SU-DHL-6 (cell line): ENCODE results near the gene PAX5.

Experiments
- H2AFZ ChIP-seq: fragments of 200-600 bp; sonication (generic); 2 replicates; pipeline ENCODE4 v1.6.1; 2014; ENCODE audit warnings: low read depth, mild to moderate bottlenecking, moderate library complexity, mixed read lengths, antibody characterized with exemption, low read length; ENCODE audit not compliant: severe bottlenecking
- H3F3A ChIP-seq: fragments of 200-600 bp; shearing (Covaris generic); 2 replicates; pipeline ENCODE4 v1.6.0; 2016; ENCODE audit warnings: antibody characterized with exemption, mild to moderate bottlenecking; ENCODE audit not compliant: insufficient read depth
- H3K27ac ChIP-seq: fragments of 200-600 bp; sonication (generic); 2 replicates; pipeline ENCODE4 v1.5.1; 2016; ENCODE audit warnings: low read depth, mild to moderate bottlenecking, low read length, moderate library complexity, mixed read lengths
- H3K27me3 ChIP-seq: fragments of 200-600 bp; sonication (generic), shearing (Covaris generic); 2 replicates; pipeline ENCODE4 v1.6.0; 2014; ENCODE audit warnings: mild to moderate bottlenecking, low read length
- H3K36me3 ChIP-seq: fragments of 200-600 bp; sonication (generic); 2 replicates; pipeline ENCODE4 v1.6.1; 2014; ENCODE audit warnings: mild to moderate bottlenecking, low read length, mixed read lengths
- H3K4me2 ChIP-seq: fragments of 300-600, 200-600 bp; shearing (Covaris generic), sonication (generic); 2 replicates; pipeline ENCODE4 v1.6.0; 2014; ENCODE audit warnings: low read length, low read depth, mild to moderate bottlenecking; ENCODE audit not compliant: poor library complexity, severe bottlenecking
- H3K4me3 ChIP-seq: fragments of 200-600 bp; sonication (generic); 2 replicates; pipeline ENCODE4 v1.5.1; 2014; ENCODE audit warnings: antibody characterized with exemption, low read length, mild to moderate bottlenecking, mixed read lengths; ENCODE audit not compliant: insufficient read depth, poor library complexity, severe bottlenecking
- H3K79me2 ChIP-seq: fragments of 200-600 bp; sonication (generic); 2 replicates; pipeline ENCODE4 v1.6.1; 2014; ENCODE audit warnings: mild to moderate bottlenecking, low read length, moderate library complexity; ENCODE audit not compliant: insufficient read depth
- H3K9ac ChIP-seq: fragments of 200-600 bp; sonication (generic); 2 replicates; pipeline ENCODE4 v1.7.0; 2014; ENCODE audit warnings: mild to moderate bottlenecking, low read length
- H3K9me2 ChIP-seq: fragments of 200-600 bp; sonication (generic); replicated peaks from 2 replicates; pipeline ENCODE4 v1.6.1; 2014; ENCODE audit warnings: low read length; ENCODE audit not compliant: insufficient read depth
- H3K9me3 ChIP-seq: fragments of 200-600 bp; sonication (generic); 2 replicates; pipeline ENCODE4 v1.6.1; 2014; ENCODE audit warnings: low read length, mixed read lengths; ENCODE audit not compliant: insufficient read depth
- H4K20me1 ChIP-seq: fragments of 200-600 bp; sonication (generic); 2 replicates; pipeline ENCODE4 v1.6.1; 2014; ENCODE audit warnings: low read depth, mild to moderate bottlenecking, antibody characterized with exemption, low read length, moderate library complexity, mixed read lengths
- EZH2phosphoT487 ChIP-seq: fragments of 200-600 bp; sonication (generic), shearing (Covaris generic); conservative IDR thresholded peaks from 2 replicates; pipeline ENCODE4 v1.6.1; 2018; ENCODE audit warnings: mild to moderate bottlenecking, antibody characterized with exemption, low read length, moderate library complexity, mixed read lengths
- TF ChIP-seq, protein P1 (sequence below): fragments of 200-600 bp; sonication (generic); IDR thresholded peaks from one replicate; pipeline ENCODE4 v1.5.1; 2017; ENCODE audit warnings: antibody characterized with exemption, mild to moderate bottlenecking, low read length, moderate library complexity; ENCODE audit not compliant: insufficient read depth, poor library complexity, severe bottlenecking

PAX5 gene

DNA sequence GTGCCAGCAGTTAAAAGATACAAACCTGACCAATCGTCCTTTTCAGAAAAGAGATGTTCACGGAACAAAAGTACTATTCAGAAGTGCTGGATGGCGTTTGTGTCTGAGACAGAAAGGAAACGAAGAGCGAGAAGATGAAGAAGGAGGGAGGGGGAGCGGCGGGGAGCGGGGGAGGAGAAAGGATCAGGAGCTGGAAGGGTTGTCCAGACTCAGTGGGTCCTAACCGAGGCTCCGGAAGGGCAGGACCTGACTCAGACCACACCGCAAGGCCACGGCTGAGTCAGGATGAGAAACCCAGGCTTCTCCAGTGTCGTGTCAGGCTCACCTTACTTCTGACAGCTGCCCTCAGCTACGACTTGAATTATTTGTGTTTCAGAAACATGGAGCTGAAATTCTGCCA is 46.2 kb downstream of the PAX5 start:
- H2AFZ ChIP-seq = no peak overlapping the region
- H3K4me2 ChIP-seq = no peak overlapping the region
- no peaks in the 10 kb centered on the region for H3K9me2 ChIP-seq
- no peaks in the 10 kb centered on the region for H3K27me3 ChIP-seq
- peaks cover 25% of the 10 kb centered on the region for H3F3A ChIP-seq
- H3K27ac ChIP-seq = no peak overlapping the region
- H4K20me1 ChIP-seq = no peaks in the 10 kb centered on the region; the same call in 1 of the 2 replicates
- no peak overlapping the region for H3K4me3 ChIP-seq
- H3K9ac ChIP-seq = no peak overlapping the region
- peaks cover 9% of the 10 kb centered on the region for H3K36me3 ChIP-seq
- peaks cover 82% of the 10 kb centered on the region for H3K79me2 ChIP-seq
- peaks cover 5% of the 10 kb centered on the region; the same call in 1 of the 2 replicates for H3K9me3 ChIP-seq
- TF ChIP-seq, protein P1, sequence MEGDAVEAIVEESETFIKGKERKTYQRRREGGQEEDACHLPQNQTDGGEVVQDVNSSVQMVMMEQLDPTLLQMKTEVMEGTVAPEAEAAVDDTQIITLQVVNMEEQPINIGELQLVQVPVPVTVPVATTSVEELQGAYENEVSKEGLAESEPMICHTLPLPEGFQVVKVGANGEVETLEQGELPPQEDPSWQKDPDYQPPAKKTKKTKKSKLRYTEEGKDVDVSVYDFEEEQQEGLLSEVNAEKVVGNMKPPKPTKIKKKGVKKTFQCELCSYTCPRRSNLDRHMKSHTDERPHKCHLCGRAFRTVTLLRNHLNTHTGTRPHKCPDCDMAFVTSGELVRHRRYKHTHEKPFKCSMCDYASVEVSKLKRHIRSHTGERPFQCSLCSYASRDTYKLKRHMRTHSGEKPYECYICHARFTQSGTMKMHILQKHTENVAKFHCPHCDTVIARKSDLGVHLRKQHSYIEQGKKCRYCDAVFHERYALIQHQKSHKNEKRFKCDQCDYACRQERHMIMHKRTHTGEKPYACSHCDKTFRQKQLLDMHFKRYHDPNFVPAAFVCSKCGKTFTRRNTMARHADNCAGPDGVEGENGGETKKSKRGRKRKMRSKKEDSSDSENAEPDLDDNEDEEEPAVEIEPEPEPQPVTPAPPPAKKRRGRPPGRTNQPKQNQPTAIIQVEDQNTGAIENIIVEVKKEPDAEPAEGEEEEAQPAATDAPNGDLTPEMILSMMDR = no peak
- TF ChIP-seq EZH2phosphoT487 = no peak

DNA sequence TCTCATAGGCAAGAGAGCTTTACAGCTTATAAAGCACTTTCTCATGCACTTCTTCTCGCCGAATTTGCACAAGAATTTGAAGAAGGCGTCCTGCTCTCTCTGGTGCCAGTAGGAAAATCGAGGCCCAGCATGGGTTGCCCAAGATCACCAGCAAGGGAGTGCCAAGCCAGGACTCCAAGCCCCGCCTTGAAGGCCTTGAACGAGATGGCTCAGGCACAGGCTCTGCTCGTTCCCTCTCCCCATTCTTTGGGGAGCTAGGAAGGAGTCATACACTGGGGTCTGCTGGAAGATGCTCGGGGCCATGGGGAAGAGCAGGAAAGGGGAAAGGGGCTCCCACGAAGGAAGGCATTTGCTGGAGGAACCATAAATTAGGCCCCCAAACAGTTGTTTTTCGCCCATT is 46.7 kb downstream of the PAX5 start:
- peaks cover 5% of the 10 kb centered on the region; the same call in 1 of the 2 replicates for H3K9me3 ChIP-seq
- H4K20me1 ChIP-seq = no peaks in the 10 kb centered on the region; the same call in 1 of the 2 replicates
- no peak overlapping the region for H3K4me3 ChIP-seq
- no peak overlapping the region for H2AFZ ChIP-seq
- peaks cover 85% of the 10 kb centered on the region for H3K79me2 ChIP-seq
- no peak overlapping the region for H3K9ac ChIP-seq
- H3K27me3 ChIP-seq = no peaks in the 10 kb centered on the region
- peaks cover 21% of the 10 kb centered on the region for H3F3A ChIP-seq
- H3K4me2 ChIP-seq = no peak overlapping the region
- H3K36me3 ChIP-seq = peaks cover 7% of the 10 kb centered on the region
- H3K27ac ChIP-seq = no peak overlapping the region
- TF ChIP-seq, protein P1 = no peak
- no peak for TF ChIP-seq EZH2phosphoT487
- H3K9me2 ChIP-seq = no peaks in the 10 kb centered on the region

DNA sequence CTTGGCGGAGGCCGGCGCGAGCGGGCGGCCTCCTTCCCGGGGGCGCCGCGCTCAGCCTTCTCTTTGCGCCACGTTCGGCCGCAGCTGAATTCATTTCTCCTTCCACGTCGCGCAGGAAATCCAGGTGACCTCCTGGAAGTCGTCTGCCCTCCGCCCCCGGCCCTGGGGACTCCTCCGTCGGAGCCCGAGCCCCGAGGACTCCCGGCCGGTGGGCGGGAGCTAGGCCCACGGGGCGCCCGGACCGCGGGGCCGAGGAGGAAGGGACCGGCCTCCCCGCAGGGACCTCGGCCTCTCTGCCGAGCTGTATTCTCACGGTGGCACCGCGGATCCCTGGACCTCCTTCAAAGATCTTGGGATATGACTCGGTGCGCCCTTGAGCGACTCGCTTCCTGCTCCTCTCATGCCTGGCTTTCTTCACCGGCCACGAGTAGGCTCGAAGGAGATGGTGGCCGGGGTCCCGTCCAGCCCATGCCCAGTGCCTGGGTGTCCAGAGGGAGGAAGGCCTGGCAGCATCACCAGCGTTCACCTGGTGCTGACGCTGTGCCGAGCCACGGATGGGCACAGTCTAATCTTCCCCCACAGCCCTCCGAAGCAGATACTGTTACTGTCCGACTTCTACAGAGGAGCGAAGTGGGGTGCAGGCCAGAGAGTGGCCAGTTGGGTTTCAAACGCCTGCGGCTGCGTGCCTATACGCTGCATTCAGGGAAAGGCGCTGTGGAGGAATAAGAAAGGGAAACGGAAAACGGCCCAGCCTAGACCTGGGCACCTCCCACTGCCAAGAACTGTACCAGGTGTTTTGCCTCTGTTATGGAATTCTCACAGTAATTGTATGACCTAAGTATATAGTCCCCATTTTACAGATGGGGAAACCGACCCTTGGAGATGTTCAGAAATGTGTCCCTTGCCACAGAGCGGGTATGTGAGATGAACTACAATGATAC is 47.3 kb downstream of the PAX5 start:
- no peak for TF ChIP-seq EZH2phosphoT487
- TF ChIP-seq, protein P1 = no peak

More for the DNA sequence above, 47.3 kb downstream of the PAX5 start:
- Histone ChIP-seq H3K36me3 (peaks cover 4% of the 10 kb centered on the region), H3K9me2 (no peaks in the 10 kb centered on the region), H3K4me3 (no peak overlapping the region), H3K79me2 (peaks cover 83% of the 10 kb centered on the region), H3K27ac (no peak overlapping the region), H3K4me2 (no peak overlapping the region), H3K27me3 (no peaks in the 10 kb centered on the region), H3F3A (peaks cover 18% of the 10 kb centered on the region), H3K9me3 (peaks cover 5% of the 10 kb centered on the region; the same call in 1 of the 2 replicates), H4K20me1 (no peaks in the 10 kb centered on the region; the same call in 1 of the 2 replicates), H3K9ac (no peak overlapping the region), H2AFZ (no peak overlapping the region)
